C4-2B (cell line): ENCODE measurements around the gene DNAAF2.
"Not testable (repeated sequence)": the region's sequence is repeated elsewhere in the genome, so short reads cannot be mapped to it uniquely, and the experiment has no call there.

Source experiments
- H3K27ac ChIP-seq: fragments of 450-650 bp; 2 replicates; pipeline ENCODE4 v1.5.1; 2017
- ZFX ChIP-seq: fragments of 450-650 bp; IDR thresholded peaks from 2 replicates; pipeline ENCODE4 v1.6.1; 2017
- TF ChIP-seq, protein P1 (sequence below): fragments of 450-650 bp; conservative IDR thresholded peaks from 2 replicates; pipeline ENCODE4 v1.5.1; 2017; ENCODE audit warnings: mild to moderate bottlenecking

The DNAAF2 gene, protein sequence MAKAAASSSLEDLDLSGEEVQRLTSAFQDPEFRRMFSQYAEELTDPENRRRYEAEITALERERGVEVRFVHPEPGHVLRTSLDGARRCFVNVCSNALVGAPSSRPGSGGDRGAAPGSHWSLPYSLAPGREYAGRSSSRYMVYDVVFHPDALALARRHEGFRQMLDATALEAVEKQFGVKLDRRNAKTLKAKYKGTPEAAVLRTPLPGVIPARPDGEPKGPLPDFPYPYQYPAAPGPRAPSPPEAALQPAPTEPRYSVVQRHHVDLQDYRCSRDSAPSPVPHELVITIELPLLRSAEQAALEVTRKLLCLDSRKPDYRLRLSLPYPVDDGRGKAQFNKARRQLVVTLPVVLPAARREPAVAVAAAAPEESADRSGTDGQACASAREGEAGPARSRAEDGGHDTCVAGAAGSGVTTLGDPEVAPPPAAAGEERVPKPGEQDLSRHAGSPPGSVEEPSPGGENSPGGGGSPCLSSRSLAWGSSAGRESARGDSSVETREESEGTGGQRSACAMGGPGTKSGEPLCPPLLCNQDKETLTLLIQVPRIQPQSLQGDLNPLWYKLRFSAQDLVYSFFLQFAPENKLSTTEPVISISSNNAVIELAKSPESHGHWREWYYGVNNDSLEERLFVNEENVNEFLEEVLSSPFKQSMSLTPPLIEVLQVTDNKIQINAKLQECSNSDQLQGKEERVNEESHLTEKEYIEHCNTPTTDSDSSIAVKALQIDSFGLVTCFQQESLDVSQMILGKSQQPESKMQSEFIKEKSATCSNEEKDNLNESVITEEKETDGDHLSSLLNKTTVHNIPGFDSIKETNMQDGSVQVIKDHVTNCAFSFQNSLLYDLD

DNA sequence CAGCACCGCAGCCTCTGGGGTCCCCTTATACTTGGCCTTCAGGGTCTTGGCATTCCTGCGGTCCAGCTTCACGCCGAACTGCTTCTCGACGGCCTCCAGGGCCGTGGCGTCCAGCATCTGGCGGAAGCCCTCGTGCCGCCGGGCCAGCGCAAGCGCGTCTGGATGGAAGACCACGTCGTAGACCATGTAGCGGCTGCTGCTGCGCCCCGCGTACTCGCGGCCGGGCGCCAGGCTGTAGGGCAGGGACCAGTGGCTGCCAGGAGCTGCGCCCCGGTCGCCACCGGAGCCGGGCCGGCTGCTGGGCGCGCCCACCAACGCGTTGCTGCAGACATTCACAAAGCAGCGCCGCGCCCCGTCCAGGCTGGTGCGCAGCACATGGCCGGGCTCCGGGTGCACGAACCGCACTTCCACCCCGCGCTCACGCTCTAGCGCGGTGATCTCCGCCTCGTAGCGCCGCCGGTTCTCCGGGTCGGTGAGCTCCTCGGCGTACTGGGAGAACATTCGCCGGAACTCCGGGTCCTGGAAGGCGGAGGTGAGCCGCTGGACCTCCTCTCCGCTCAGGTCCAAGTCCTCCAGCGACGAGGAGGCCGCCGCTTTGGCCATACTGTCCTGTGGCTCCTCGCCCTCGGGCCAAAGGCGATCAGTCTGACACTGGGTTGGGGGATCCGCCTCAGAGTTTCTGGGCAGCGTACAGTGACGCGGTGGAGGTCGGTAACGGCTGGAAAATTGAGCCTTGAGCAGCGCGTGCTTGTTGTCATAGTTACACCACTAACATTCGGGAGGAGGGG is at the start of gene DNAAF2:
TSS of gene DNAAF2 (minus strand) at position 698 of the 788 bp plus-strand sequence. CDS start at position 603, 95 bp downstream.
- TF ChIP-seq ZFX, result peak; percentile 29; the same call in 1 of the 2 replicates
- TF ChIP-seq, protein P1, sequence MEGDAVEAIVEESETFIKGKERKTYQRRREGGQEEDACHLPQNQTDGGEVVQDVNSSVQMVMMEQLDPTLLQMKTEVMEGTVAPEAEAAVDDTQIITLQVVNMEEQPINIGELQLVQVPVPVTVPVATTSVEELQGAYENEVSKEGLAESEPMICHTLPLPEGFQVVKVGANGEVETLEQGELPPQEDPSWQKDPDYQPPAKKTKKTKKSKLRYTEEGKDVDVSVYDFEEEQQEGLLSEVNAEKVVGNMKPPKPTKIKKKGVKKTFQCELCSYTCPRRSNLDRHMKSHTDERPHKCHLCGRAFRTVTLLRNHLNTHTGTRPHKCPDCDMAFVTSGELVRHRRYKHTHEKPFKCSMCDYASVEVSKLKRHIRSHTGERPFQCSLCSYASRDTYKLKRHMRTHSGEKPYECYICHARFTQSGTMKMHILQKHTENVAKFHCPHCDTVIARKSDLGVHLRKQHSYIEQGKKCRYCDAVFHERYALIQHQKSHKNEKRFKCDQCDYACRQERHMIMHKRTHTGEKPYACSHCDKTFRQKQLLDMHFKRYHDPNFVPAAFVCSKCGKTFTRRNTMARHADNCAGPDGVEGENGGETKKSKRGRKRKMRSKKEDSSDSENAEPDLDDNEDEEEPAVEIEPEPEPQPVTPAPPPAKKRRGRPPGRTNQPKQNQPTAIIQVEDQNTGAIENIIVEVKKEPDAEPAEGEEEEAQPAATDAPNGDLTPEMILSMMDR, result peak; percentile 74
- peak within 1 kb of the TSS; percentile 95 for H3K27ac ChIP-seq

GRCh38 chr14:49679271-49679670 is 44.2 kb upstream of the DNAAF2 start:
- TF ChIP-seq ZFX, result no peak
- TF ChIP-seq, protein P1, result no peak
- no peak overlapping the region for H3K27ac ChIP-seq

GRCh38 chr14:49677643-49678042 is 42.6 kb upstream of the DNAAF2 start:
- TF ChIP-seq ZFX, result no peak
- TF ChIP-seq, protein P1, result no peak
- H3K27ac ChIP-seq, result no peak overlapping the region

GRCh38 chr14:49673586-49673985 is 38.5 kb upstream of the DNAAF2 start:
- no peak for TF ChIP-seq ZFX
- TF ChIP-seq, protein P1, result no peak
- no peak overlapping the region for H3K27ac ChIP-seq

DNA sequence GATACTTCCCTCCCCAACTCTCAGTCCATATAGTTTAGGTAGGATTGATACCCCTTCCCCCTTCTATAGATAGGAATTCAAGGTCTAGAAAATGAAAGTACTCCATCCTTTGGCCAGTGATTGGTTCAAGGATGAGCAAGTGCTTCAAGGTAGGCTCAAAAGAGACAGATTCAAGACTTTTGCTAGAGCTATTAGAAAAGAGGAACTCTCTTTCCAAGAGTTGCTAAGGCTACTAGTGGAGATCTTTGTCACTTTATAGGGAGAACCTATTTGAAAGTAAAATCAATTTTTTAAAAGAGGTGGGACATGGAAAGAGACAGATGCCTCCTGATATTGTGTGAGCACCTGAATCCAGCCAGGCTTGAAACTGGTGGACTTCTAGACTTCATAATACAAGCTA is 35.4 kb upstream of the DNAAF2 start:
- TF ChIP-seq, protein P1, result no peak
- TF ChIP-seq ZFX, result no peak
- no peak overlapping the region for H3K27ac ChIP-seq

- H3K27ac ChIP-seq, result no peak overlapping the region
- TF ChIP-seq ZFX, result no peak
- TF ChIP-seq, protein P1, result no peak
Observed at GRCh38 chr14:49659526-49660455, 24.7 kb upstream of the DNAAF2 start.

DNA sequence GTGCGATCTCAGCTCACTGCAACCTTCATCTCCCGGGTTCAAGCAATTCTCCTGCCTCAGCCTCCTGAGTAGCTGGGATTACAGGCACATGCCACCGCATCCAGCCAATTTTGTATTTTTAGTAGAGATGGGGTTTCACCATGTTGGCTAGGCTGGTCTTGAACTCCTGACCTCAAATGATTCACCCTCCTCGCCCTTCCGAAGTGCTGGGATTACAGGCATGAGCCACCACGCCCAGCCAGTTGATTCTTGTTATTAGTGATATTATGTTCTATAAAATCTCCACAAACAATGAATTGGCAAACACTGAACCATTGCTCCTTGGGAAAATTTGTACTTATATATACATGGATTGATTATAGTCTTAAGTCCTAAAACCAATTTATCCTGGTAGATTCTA is 22.5 kb upstream of the DNAAF2 start:
- not testable (repeated sequence) for H3K27ac ChIP-seq
